WI38 (cell line): ENCODE results near the gene ASB4.
"Not testable (repeated sequence)": the region's sequence is repeated elsewhere in the genome, so short reads cannot be mapped to it uniquely, and the experiment has no call there.

Experiments used
- H3K4me3 ChIP-seq: 2 replicates; pipeline ENCODE4 v1.5.1; 2011; ENCODE audit warnings: low read depth, mild to moderate bottlenecking, control low read depth, low read length
- CTCF ChIP-seq: IDR thresholded peaks from 2 replicates; pipeline ENCODE4 v1.5.1; 2012; ENCODE audit warnings: low read depth, mild to moderate bottlenecking, control low read depth, low read length

ASB4 gene

GRCh38 chr7:95493844-95494243 lies 8.1 kb downstream of the ASB4 start:
- TF ChIP-seq CTCF, result no peak
- H3K4me3 ChIP-seq, result no peak overlapping the region

GRCh38 chr7:95501261-95501832 lies 15.6 kb downstream of the ASB4 start:
- TF ChIP-seq CTCF, result no peak
- H3K4me3 ChIP-seq, result no peak overlapping the region

GRCh38 chr7:95502403-95502802 lies 16.7 kb downstream of the ASB4 start:
- no peak for TF ChIP-seq CTCF

GRCh38 chr7:95503271-95504131 lies 17.8 kb downstream of the ASB4 start:
- TF ChIP-seq CTCF, result no peak
- no peak overlapping the region for H3K4me3 ChIP-seq

More at GRCh38 chr7:95502403-95502802, 16.7 kb downstream of the ASB4 start:
- H3K4me3 ChIP-seq, result no peak overlapping the region

- H3K4me3 ChIP-seq, result not testable (repeated sequence)
Observed at GRCh38 chr7:95504132-95504588, 18.4 kb downstream of the ASB4 start.

GRCh38 chr7:95508780-95509179 lies 23.0 kb downstream of the ASB4 start:
- H3K4me3 ChIP-seq, result no peak overlapping the region
- TF ChIP-seq CTCF, result no peak

- no peak overlapping the region for H3K4me3 ChIP-seq
- no peak for TF ChIP-seq CTCF
Observed at GRCh38 chr7:95509199-95509598, 23.5 kb downstream of the ASB4 start.
